Measurements from ENCODE around the gene IL1RAPL2. TPM values are rescaled to one million over a fixed set of nuclear protein-coding genes. Genes with fewer than 3 reads are reported as not detected.

IL1RAPL2 gene
- total and polyA plus RNA-seq, 2 of the 4 experiments (the other 2 are of a cell fraction) = 0.03 TPM; not detected in 1

DNA sequence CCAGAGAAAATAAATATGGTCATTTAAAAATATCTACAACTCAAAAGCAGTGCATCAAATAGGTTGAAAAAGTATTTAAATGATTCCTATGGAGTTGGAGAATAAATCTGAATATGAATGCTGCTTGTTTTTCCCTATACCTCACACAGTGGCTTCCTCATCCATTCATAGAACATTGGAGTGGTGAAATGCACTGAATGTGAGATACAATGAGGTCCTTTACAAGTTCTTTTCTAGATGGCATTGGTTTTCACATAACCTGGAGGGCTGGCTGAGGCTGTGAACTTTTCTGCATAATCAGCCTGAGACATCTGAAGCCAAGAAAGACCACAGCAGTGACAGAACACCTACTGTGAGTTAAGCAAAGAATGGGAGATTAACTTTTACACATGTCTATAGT is 977.3 kb downstream of the IL1RAPL2 start:
- no peak overlapping the region for H3K4ac ChIP-seq (ENCODE audit: low read depth, low read length)
- H3K4me2 ChIP-seq (ENCODE audit: low read depth, low read length) = no peak overlapping the region
- no peak overlapping the region for H3K23ac ChIP-seq (ENCODE audit: low read depth, low read length)
- in situ Hi-C loops (cut with MboI; ENCODE audit: low sequenced_read_pairs) = no loop called here
- DNase-seq (no peak), ATAC-seq (ENCODE audit: low read depth) (no peak)
- H3K9ac ChIP-seq (ENCODE audit: low read depth, low read length) = no peak overlapping the region
- H4K91ac ChIP-seq (ENCODE audit: insufficient read depth, low read depth, low read length) = no peak overlapping the region
- H3K79me1 ChIP-seq (ENCODE audit: low read depth in 1 of 2, low read length in 2 of 2) = no peaks in the 10 kb centered on the region
- H3K18ac ChIP-seq (ENCODE audit: low read depth, low read length) = no peak overlapping the region
- no TSS peak for BruUV-seq (replicated peaks)
- no peak overlapping the region for H2BK5ac ChIP-seq (ENCODE audit: low read depth, low read length, poor library complexity, severe bottlenecking)
- H2AK9ac ChIP-seq (replicated peaks; ENCODE audit: low read depth, low read length, poor library complexity) = no peak overlapping the region
- POLR2A ChIA-PET (ENCODE audit: unreplicated experiment) = no interaction called here
- no peak overlapping the region for H3K56ac ChIP-seq (ENCODE audit: extremely low read depth, insufficient read depth, low read length)
- H4K8ac ChIP-seq (ENCODE audit: low read depth in 2 of 2, low read length in 2 of 2) = no peak overlapping the region
- H3K27me3 ChIP-seq (ENCODE audit: control insufficient read depth, insufficient read depth, low read length) = no peaks in the 10 kb centered on the region; the same call in 1 of the 2 replicates
- H3K14ac ChIP-seq (replicated peaks; ENCODE audit: low read depth, low read length) = no peak overlapping the region
- dilution Hi-C loops (cut with HindIII; ENCODE audit: low sequenced_read_pairs, unreplicated experiment) = no loop called here
- no peak overlapping the region for H2BK20ac ChIP-seq (ENCODE audit: low read depth, low read length)
- H3K9me3 ChIP-seq (ENCODE audit: control insufficient read depth, insufficient read depth, low read length) = peaks cover 1% of the 10 kb centered on the region; the same call in 1 of the 2 replicates
- no peaks in the 10 kb centered on the region for H3K4me1 ChIP-seq (ENCODE audit: control insufficient read depth, insufficient read depth, low read length)
- intact Hi-C loops (cut with micrococcal nuclease) = no loop called here
- no peaks in the 10 kb centered on the region for H3K9me1 ChIP-seq (ENCODE audit: insufficient read depth, low read length)
- no peak overlapping the region for H2BK15ac ChIP-seq (ENCODE audit: low read depth, low read length)
- H4K20me1 ChIP-seq (ENCODE audit: insufficient read depth, low read length) = no peaks in the 10 kb centered on the region
- no peak overlapping the region for H3K4me3 ChIP-seq (ENCODE audit: insufficient read depth, low read depth, low read length)
- H4K5ac ChIP-seq (ENCODE audit: low read depth, low read length) = no peak overlapping the region
- no peak overlapping the region for H3K27ac ChIP-seq (ENCODE audit: insufficient read depth, low read length)
- no peaks in the 10 kb centered on the region for H3K36me3 ChIP-seq (ENCODE audit: control insufficient read depth, insufficient read depth, low read length)
- TF ChIP-seq RAD21 (IDR thresholded peaks at IDR 0.05; ENCODE audit: low read length) (no peak), POLR2A (IDR thresholded peaks at IDR 0.05; ENCODE audit: low read depth, low read length) (no peak), SMC3 (IDR thresholded peaks at IDR 0.05; ENCODE audit: low read depth, low read length) (no peak), NFE2L2 (IDR thresholded peaks at IDR 0.05; ENCODE audit: low read depth, low read length) (no peak), MAFK (IDR thresholded peaks at IDR 0.05; ENCODE audit: low read depth, low read length) (no peak), ELK1 (IDR thresholded peaks at IDR 0.05; ENCODE audit: borderline replicate concordance, low read depth, low read length) (no peak), CHD1 (IDR thresholded peaks at IDR 0.05; ENCODE audit: low read depth, low read length) (no peak), MAZ (IDR thresholded peaks at IDR 0.05; ENCODE audit: borderline replicate concordance, low read depth, low read length) (no peak), BHLHE40 (IDR thresholded peaks at IDR 0.05; ENCODE audit: low read depth, low read length) (no peak), CEBPB (IDR thresholded peaks at IDR 0.05; ENCODE audit: low read depth, low read length) (no peak)
- TF ChIP-seq, protein P1, sequence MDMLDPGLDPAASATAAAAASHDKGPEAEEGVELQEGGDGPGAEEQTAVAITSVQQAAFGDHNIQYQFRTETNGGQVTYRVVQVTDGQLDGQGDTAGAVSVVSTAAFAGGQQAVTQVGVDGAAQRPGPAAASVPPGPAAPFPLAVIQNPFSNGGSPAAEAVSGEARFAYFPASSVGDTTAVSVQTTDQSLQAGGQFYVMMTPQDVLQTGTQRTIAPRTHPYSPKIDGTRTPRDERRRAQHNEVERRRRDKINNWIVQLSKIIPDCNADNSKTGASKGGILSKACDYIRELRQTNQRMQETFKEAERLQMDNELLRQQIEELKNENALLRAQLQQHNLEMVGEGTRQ (IDR thresholded peaks at IDR 0.05; ENCODE audit: low read depth, low read length) = no peak
- no peak overlapping the region for H2AK5ac ChIP-seq (ENCODE audit: low read depth, low read length)
- no peak overlapping the region for H2BK120ac ChIP-seq (ENCODE audit: low read depth, low read length)
- CTCF ChIA-PET = no interaction called here
- H2AFZ ChIP-seq (replicated peaks; ENCODE audit: low read length, poor library complexity) = no peak overlapping the region
